EL (cell line): ENCODE results near the gene CDCP1.
"Not testable (repeated sequence)": the region's sequence is repeated elsewhere in the genome, so short reads cannot be mapped to it uniquely, and the experiment has no call there.

Experiments
- DNase-seq: peaks from one replicate; pipeline ENCODE4 v3.0.0-alpha.2; 2016

Gene CDCP1

DNA sequence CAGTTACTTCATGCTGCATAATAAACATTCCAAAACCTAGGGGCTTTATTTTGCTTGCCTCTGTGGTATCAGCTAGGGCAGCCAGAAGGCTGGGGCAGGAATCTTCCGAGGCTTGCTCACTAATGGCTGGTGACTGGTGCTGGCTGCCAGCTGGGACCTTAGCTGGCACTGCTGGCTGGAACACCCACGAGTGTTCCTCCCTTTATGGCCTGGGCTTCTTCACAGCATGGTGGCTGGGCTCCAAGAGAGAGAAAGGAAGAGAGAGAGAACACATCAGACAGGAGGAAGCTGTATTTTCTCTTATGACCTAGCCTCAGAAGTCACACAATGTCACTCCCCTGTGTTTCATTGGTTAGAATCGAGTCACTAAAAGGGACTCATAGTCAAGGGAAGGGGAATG lies 23.9 kb upstream of the CDCP1 start:
- no peak for DNase-seq

DNA sequence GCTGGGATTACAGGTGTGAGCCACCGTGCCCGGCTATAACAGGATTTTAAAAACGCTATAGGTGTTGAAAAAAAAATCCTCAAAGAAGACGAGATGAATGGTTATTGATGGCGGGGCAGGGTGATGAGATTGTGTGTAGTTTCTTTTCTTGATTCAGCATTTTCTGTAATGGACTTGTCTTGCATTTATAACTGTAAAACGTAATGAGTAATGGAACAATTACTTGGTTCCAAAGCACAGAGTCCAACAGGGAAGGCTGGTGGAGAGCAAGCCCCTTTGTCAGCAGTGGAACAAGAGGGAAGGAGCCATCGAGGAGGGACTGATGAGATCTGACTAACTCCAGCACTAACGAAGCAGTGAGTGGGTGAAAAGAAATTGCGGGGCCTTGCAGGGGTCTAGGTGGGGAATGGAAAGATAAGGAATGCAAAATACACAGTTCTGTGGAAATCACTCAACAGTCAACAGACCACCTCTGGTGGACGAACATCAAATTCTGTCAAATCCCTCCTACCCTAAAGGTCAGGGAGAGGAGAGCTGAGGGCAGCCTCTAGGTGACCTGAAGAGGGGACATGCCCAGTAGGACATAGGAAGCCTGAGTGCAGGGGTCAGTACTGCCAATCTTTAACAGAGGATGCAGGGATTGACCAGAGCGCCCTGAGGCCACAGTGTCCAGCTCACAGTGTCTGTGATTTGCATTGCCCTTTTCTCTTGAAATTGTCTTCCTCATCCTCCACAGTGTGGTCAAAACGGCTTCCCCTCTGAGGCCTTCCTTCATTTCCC lies 23.1 kb upstream of the CDCP1 start:
- no peak for DNase-seq

DNA sequence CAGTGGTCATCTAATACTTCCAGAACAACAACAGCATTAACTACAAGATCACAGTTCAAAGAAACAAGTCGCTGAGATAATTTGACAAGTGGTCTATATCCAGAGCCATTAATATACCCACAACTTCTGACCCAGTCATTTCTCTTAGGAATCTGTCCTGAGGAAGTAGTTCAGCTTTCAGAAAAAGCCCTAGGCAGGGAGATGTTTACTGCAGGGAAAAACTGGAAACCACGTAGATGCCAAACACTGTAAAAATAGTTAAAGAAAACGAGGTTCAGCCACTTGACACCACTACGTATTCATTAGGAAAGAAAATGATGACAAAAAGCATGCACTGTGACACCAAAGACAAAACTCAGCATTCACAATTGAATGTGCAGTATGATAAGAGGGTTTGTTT lies 22.3 kb upstream of the CDCP1 start:
- DNase-seq = no peak

DNA sequence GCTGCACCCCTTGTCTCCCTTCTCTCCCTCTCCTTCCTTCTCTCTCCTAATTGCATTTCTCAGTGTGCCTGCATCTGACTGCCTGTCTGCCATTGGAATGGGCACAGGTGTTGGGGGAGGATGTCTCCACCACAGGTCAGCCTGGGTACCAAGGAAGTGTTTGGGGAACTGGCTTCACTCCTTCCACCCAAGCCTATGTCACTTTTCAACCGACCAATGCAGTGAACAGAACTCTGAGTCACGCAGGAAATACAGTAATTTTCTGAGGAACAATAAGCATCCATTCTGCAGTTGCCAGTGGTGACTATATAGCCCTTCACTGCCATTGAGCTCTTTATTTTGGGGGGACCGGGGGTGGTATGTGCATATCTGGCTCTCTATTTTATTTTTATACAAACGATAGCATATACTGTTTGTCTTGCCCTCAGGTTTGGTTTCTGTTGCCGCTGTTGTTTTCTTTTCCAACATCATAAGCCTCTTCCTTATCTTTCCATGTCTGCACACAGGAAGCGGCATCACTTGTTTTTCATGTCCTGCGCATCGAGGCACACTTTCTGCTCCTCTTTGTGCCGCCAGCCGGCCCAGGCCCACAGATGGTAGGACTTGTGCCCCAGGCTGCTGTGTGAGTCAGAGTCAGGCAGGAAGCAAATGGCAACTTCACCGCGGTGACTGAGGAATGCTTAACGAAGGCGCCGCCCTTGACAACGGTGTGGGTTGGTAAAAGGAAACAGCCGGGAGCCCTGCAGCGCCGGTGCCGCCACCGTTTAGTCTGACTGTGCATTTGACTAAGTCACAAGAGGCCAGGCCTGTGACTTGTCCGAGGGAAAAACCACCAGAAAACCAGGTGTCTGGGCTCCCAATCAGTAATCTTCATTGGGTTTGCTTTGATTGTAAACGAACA lies 21.1 kb upstream of the CDCP1 start:
- peak; percentile 98 for DNase-seq

DNA sequence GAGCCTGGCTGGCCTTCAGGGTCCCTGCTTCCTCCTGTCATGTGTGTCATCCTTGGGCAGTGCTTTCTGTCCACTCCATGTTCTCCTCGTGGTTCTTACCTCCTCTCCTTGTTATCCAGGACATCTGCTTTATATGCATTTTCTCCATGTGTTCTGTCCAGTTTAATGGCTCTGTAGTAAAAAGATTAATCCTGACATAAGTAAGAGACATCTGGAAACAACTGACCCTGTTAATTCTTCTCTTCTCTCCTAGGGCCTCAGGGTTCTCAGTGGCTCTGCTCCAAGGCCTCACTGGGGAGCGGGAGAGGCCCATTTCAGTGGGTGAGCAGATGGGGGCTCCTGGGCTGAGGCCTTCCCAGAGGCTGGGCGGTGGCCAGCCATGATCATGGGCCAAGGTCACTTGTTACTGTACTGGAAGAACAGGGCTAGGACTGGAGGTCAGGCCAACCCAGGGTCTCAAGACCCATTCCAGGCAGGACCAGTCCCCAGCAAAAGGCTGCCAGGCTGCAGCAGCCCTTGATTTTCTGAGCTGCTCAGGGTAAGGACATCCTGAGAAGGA lies 20.2 kb upstream of the CDCP1 start:
- no peak for DNase-seq

DNA sequence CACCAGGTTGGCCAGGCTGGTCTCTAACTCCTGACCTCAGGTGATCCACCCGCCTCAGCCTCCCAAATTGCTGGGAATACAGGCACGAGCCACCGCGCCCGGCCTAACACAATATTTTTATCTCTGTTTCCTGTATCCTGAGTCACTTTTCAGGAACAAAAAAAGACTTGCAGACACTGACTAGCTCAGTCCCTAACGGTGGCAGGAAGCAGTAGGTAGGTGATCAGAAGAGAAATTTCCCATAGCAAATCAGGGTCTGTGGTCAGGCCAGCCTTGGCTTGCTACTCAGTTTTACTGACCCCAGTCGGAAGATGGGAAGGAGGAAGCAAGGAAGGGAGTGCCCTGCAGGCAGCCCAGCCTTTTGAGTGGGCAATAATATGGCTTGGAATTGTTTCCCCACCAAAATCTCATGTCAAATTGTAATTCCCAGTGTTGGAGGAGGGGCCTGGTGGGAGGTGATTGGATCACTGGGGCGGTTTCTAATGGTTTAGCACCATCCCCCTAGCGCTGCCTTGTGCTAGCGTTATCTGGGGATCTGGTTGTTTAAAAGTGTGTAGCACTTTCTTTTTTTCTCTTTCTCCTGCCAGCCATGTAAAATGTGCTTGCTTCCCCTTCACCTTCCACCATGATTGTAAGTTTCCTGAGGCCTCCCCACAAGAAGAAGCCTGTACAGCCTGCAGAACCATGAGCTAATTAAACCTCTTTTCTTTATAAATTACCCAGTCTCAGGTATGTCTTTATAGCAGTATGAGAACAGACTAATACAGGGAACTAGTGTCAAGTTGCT lies 19.5 kb upstream of the CDCP1 start:
- no peak for DNase-seq

DNA sequence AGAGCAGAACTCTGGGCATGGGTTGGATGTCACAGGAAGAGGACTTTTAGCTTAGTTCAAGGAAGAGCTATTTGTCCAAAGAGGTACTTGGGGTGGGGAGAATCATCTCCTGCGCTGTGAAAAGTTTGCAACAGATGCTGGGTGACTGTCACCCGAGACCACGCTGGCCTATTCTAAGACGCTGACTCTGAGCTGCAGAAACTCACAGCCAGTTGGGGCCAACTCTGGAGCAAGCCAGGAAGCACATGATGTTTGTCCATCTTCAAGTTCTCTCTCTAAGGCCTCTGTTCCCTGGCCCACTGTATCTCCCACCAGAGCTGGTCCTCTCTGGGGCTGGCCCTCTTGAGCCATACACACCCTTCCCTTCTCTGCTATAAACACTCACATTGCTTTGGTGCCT lies 17.9 kb upstream of the CDCP1 start:
- DNase-seq = no peak

DNA sequence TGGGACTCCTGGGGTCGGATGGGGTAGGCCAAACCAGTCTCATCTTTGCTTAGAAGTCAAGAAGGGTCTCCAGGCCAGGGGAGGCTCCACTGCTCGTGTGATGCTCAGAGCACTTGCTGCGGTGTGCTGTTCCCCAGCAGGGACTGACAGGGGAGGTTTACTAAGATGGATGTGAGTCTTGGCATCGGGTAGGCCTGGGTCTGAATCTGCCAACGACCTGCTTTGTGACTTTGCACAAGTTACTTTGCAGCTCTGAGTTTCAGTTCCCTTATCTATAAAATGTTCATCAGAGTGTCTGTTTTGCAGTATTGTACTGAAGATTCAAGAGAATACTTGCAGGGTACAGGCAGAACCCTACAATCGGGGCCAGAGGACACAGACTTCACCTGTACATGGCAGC lies 17.3 kb upstream of the CDCP1 start:
- no peak for DNase-seq

DNA sequence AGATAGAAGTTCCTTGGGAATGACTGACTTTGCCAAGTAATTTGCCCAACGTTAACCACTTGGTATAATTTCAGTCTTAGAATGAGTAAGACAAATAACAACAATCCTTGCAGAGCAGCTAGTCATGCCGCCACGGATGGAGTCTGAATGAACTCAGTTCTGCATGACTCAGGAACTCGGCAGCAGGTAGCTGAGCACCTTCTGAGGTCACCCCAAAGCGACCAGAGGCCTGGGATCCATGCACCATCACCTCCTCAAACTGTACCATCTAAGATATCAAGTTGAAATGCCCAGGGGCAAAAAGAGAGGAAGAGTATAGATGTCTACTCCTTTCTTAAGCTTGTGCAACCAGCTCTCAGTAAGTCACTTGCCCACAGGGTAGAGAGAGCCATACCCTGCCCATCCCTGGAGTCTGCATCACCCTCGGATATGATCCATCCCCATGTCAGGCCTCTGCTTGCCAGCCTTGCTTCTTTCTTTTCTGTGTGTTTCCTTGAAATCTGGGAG lies 8.5 kb upstream of the CDCP1 start:
- DNase-seq = peak; percentile 61

DNA sequence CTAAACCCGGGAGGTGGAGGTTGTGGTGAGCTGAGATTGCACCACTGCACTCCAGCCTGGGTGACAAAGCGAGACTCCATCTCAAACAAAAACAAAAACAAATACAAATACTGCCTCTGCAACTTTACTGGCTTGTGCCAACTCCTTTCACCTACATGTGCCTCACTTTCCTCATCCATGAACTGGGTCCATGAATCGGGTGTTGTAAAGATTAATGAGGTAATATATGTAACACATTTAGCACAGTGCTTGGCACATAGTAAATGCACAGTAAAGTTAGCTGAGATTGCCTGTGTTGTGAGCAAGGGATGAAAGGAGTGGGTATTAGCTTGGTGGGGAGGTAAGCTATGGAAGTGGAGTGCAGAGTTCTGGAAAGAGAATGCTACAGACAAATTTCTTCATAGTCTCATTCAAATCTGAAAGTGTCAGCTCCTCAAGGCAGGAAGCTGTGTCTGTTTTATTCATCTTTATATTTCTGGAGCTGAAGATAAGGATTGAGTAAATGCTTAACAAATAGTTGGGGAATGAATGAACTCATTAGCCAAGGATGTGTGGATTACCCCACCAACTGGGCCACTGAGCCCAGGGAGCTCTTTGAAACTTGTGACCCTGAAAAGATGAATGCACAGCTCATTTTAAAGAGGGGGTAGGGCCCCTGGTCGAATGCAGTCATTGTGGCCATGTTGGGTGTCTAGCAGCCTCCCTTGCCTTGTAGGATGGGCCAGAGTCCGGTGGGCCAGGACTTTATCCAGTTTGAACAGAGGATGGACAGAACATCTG lies 7.7 kb upstream of the CDCP1 start:
- peak; percentile 60 for DNase-seq

DNA sequence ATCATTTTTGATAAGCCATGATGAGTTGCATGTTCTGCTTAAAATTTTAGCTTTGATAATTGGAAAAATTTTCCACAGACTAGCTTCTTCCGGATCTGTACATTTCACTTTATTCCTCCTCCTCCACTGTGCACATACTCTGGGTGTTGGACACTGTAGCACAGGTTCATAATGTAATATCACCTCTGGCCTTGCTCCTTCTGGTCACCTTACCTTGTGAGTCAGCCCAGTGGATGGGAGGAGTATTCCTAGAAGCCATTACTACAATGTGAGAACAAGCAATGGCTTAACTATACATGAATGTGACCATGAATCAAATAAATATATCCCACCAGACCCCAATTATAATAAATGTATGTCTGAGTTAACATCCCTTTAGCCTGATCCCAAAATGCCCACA lies 6.1 kb upstream of the CDCP1 start:
- no peak for DNase-seq

DNA sequence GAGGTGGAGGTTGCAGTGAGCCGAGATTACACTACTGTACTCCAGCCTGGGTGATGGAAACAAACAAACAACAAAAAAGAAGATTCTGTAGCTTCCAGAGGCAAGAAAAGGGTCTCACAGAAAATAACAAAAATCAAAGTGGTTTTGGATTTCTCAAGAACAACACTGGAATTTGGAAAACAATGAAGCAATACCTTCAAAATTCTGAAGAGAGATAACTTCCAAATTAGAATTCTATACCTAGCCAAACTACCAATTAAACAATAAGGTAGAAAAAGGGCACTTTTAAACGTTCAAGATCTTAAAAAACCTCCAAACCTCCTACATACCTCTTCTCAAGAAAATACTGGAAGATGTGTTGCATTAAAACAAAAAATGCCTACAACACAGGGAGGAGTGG lies 4.9 kb upstream of the CDCP1 start:
- DNase-seq = no peak

DNA sequence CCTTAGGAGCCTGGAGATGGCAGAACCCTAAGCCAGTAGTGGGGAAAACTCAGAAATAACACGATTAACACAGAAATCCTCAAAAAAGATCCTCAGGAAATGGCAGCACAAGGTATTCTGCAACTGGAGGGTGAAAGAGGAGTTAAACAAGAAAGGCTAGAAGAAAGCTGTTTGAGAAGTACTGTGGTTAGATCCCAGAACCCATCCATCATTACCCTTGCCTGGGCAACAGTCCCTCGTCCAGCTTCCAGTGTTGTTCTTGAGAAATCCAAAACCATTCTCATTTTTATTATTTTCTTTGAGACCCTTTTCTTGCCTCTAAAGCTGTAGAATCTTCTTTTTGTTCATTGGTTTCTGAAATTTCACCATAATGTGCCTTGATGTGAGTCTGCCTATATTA lies 2.7 kb upstream of the CDCP1 start:
- DNase-seq = no peak

DNA sequence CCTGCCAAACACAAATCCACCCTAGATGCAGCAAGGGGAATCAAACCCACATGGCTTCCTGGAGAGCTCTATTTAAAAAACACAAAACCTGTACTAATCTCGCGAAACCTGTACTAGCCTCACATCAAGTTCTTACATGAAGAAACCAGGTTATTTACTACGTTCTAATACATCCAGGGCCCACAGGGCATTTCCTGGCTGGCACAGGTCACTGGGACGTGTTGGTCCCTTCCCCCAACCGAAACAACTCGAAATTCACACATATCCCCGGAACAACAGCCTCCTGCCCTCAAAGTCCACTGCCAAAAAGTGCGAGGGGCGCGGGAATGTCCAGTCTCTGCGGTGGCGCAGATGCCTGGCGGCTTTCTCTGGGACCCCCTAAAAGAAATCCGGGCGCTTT lies 955 bp downstream of the CDCP1 start:
- DNase-seq = no peak

DNA sequence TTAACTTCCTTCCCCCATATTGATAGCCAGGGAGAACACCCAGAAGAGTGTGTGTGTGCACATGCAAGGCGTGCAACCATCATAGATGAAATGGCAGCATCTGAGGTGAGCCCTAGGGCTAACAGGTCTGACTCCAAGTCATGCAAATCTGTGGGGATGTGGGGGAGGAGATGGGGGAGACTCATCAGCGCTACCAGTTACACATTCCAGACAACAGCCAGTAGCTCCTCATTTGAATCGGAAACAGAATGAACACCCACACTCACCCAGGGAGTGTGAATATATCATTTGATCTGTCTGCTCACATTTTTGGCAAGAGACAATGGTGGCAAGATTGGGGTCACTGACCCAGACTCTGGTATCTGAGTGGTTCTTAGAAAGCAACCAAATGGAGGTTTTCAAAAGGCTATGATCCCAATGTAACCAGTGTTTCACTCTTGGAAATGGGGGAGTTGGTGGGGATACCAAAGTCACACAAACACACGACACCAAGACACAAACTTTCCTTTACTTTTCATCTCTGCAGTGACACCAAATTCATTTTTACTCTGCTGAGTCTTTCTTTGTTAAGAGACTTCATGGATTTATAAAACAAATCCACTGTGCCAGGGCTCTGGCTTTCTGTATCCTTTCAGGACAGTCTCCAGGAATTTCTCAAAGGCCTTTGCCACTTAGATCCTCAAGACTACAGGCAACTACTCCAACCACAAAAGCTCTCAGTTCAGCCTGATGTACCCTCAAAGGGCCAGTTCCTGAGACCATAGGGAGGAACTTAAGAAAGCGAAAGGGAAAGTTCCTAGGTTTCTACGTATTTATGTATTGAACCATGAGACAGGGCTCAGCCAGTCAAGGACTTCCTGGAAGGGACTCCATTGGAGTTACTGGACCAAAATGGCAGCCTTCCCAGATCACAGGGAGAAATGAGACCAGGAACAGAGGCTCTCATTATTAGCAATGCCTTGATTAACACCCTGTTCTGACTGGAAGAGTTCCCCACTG lies 2.2 kb downstream of the CDCP1 start:
- DNase-seq = no peak

DNA sequence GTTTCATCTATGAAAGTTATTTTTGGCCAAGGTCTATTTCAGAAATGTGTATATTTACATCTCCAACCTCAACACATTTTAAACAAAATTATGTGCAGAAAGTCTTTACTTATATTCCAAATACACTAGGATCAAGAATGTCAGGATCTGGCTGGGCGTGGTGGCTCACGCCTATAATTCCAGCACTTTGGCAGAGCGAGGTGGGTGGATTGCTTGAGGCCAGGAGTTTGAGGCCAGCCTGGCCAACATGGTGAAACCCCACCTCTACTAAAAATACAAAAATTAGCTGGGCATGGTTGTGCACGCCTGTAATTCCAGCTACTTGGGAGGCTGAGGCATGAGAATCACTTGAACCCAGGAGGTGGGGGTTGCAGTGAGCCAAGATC lies 5.4 kb downstream of the CDCP1 start:
- not testable (repeated sequence) for DNase-seq

DNA sequence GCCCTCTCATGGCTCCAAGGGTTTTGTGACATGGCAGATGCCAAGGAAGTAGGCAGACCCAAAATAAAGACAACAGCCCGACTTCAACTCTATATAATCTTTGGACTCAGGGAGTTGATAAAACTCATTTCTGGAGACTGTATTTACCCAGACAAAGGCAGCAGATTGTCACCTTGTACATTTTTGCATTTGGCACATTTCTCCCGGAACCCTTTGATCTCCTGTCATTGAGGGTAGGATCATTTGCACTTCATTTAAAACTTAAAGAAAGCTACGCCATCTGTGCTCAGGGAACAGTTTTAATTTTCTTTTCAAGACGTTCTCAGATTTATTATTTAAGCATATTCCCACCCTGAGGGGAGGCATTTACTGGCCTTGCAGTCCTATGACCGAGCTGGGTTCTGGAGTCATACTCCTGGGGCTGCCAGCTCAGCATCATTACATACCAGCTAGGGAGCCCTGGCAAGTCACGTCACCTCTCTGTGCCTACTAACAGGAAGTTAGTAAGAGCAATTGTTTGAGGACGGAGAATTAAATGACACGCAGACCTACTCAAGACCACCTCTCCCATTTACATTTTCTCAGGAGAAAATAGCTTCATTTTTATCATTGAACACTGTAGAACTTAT lies 5.9 kb downstream of the CDCP1 start:
- peak; percentile 70 for DNase-seq

DNA sequence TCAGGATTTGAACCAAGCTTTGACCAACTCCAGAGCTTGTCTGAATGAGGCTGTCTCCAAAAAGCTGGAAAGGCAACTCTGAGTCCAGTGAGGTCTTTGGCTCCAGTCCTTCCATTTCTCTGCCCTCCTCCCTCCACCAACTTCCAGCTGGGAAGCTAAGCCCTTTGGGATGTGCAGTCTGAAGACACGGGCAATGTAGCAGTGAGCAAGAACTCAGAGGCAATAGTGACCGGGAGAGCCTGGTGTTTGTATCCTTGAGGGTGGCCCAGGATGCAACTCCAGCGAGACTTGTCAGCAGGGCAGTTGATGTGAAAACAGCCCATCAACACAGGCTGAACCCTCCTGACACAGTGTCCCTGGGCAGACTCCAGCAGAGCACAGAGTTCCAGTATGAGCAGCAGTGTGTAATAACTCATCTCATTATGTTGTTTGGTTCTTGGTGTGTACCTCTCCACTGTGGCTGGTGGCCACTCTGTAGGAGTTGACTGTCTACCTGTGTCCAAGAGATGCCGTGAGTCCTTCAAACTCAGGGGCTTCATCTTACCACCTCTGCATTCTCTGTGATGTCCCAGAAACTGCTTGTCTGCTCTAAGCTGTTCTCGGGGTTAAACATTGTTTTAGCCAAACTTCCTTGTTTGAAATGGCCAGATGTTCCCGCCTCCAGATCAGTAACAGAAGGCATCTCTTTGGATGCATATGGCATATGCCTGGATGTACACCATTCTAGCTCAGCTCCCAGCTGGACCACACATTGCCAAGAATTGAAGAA lies 6.6 kb downstream of the CDCP1 start:
- no peak for DNase-seq

DNA sequence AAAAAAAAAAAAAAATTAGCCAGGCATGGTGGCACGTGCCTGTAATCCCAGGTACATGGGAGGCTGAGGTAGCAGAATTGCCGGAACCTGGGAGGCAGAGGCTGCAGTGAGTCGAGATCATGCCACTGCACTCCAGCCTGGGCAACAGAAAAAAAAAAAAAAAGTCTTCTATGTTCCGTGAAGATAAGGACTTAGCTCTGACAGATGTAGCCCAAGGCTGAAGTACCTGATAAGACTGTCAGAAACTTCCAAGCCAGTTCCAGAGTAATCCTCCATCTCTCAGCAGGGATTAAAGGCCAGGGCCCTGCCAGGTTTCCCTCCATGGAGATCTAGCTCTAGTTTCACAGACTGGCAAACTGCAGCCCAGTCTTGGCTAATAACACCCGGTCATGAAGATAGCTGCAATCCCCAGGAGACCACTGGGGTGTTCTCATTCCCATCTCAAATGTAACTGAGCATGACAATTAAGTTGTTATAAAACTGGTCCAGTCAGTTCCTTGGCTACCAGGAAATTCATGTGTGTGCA lies 8.5 kb downstream of the CDCP1 start:
- no peak for DNase-seq
